HepG2 (cell line): ENCODE results near the gene SPNS1.

Experiments
- FOXP1 ChIP-seq, 2 experiments: fragments of 450-650 bp in 1 of 2; IDR thresholded peaks; 2 replicates each; pipeline ENCODE4 v1.6.1; 2017 to 2018; ENCODE audit warnings: antibody characterized with exemption in 1 of 2
- HES4 ChIP-seq: sonication (generic); formaldehyde crosslinking; IDR thresholded peaks from 2 replicates; pipeline ENCODE4 v1.9.0; 2021; ENCODE audit warnings: mild to moderate bottlenecking, missing genetic modification reagents, borderline replicate concordance
- TEAD2 ChIP-seq: sonication (generic); formaldehyde crosslinking; IDR thresholded peaks from 2 replicates; pipeline ENCODE4 v1.9.0; 2021; ENCODE audit warnings: missing genetic modification reagents
- ZFP1 ChIP-seq: IDR thresholded peaks from 2 replicates; pipeline ENCODE4 v1.6.1; 2016

DNA sequence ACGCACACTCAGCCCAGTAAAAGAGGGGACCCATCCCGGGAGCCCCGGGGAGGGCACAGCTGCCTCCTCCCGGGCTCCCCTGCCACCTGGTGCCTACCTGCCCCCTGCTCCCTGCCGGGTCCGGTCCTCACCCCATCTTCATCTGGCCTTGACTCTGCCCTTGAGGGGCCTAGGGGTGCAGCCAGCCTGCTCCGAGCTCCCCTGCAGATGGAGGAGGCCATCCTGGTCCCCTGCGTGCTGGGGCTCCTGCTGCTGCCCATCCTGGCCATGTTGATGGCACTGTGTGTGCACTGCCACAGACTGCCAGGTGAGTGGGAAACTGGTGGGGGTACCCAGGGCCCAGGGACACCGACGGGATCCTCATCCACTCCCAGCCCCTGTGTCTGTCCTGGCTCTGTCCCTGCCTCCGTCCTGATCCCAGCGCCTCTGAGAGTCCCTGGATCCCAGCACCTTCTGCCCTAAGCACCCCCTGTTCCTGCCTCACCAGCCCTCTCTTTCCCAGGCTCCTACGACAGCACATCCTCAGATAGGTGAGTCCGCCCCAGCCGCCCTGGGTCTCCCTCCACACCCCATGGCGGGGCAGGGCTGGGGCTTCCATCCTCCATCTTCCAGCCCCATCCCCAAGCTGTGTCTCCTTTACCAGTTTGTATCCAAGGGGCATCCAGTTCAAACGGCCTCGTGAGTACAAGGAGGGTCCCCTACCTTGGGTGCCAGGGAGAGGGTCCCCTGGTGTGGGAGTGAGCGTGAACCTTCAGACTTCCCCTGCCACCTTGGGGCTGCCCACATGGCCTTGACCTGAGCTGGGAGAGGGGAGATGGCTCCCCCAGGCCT, 10.8 kb downstream of the SPNS1 start:
- TF ChIP-seq FOXP1 (IDR thresholded peaks at IDR 0.05) (no peak), FOXP1 (CRISPR knock-in tag; IDR thresholded peaks at IDR 0.05) (no peak), TEAD2 (CRISPR knock-in tag) (no peak), HES4 (CRISPR knock-in tag) (no peak), ZFP1 (no peak)
